Astrocyte (in vitro differentiated cells and primary cell): Measurements from ENCODE around the gene RTN4RL2. TPM values are rescaled to one million over a fixed set of nuclear protein-coding genes. Genes with fewer than 3 reads are reported as not detected.

ENCODE experiments used
- DNase-seq: peaks from one replicate; pipeline ENCODE4 v3.0.0-alpha.2; 2010; ENCODE audit warnings: low read depth
- FAIRE-seq: peaks from 2 replicates; lab custom pipeline; 2011; peaks lifted over from hg19 to GRCh38; lab: Jason Lieb, UNC
- H2AFZ ChIP-seq: 2 replicates; pipeline ENCODE4 v1.6.0; 2012; ENCODE audit warnings: low read depth, low read length, inconsistent platforms
- H3K27ac ChIP-seq: 2 replicates; pipeline ENCODE4 v1.5.1; 2011; ENCODE audit warnings: low read depth, low read length, inconsistent platforms
- H3K27me3 ChIP-seq: 2 replicates; pipeline ENCODE4 v1.6.0; 2011; ENCODE audit warnings: low read length, inconsistent platforms; ENCODE audit not compliant: insufficient read depth
- H3K36me3 ChIP-seq: 2 replicates; pipeline ENCODE4 v1.5.1; 2011; ENCODE audit warnings: low read length, inconsistent platforms; ENCODE audit not compliant: insufficient read depth
- H3K4me1 ChIP-seq: 2 replicates; pipeline ENCODE4 v1.5.1; 2011; ENCODE audit warnings: low read length, inconsistent platforms; ENCODE audit not compliant: insufficient read depth
- H3K4me2 ChIP-seq: 2 replicates; pipeline ENCODE4 v1.6.0; 2012; ENCODE audit warnings: low read length, inconsistent platforms
- H3K4me3 ChIP-seq: 2 replicates; pipeline ENCODE4 v1.5.1; 2011; ENCODE audit warnings: low read depth, mild to moderate bottlenecking, low read length, inconsistent platforms; ENCODE audit not compliant: insufficient read depth
- H3K79me2 ChIP-seq: 2 replicates; pipeline ENCODE4 v1.6.0; 2012; ENCODE audit warnings: mild to moderate bottlenecking, low read length, inconsistent platforms; ENCODE audit not compliant: insufficient read depth
- H3K9ac ChIP-seq: 2 replicates; pipeline ENCODE4 v1.6.0; 2012; ENCODE audit warnings: mild to moderate bottlenecking, low read length, inconsistent platforms
- H3K9me3 ChIP-seq: 2 replicates; pipeline ENCODE4 v1.5.1; 2012; ENCODE audit warnings: low read depth, mild to moderate bottlenecking, low read length, inconsistent platforms; ENCODE audit not compliant: insufficient read depth
- H4K20me1 ChIP-seq: 2 replicates; pipeline ENCODE4 v1.6.0; 2012; ENCODE audit warnings: low read length, inconsistent platforms; ENCODE audit not compliant: insufficient read depth
- H3K27ac Mint-ChIP-seq: one replicate; pipeline ENCODE4 v1.8.0; 2021; ENCODE audit warnings: mild to moderate bottlenecking, mixed read lengths; ENCODE audit not compliant: unreplicated experiment
- H3K27me3 Mint-ChIP-seq: one replicate; pipeline ENCODE4 v1.8.0; 2021; ENCODE audit warnings: low read depth, mixed read lengths; ENCODE audit not compliant: unreplicated experiment
- H3K36me3 Mint-ChIP-seq: one replicate; pipeline ENCODE4 v1.8.0; 2021; ENCODE audit warnings: low read depth, mixed read lengths; ENCODE audit not compliant: unreplicated experiment
- H3K4me1 Mint-ChIP-seq: one replicate; pipeline ENCODE4 v1.8.0; 2021; ENCODE audit warnings: low read depth, mixed read lengths; ENCODE audit not compliant: unreplicated experiment
- H3K4me3 Mint-ChIP-seq: one replicate; pipeline ENCODE4 v1.8.0; 2021; ENCODE audit warnings: mild to moderate bottlenecking, moderate library complexity, mixed read lengths; ENCODE audit not compliant: unreplicated experiment
- H3K9me3 Mint-ChIP-seq: one replicate; pipeline ENCODE4 v1.8.0; 2021; ENCODE audit warnings: mild to moderate bottlenecking, mixed read lengths; ENCODE audit not compliant: unreplicated experiment
- CTCF ChIP-seq: IDR thresholded peaks from 2 replicates; pipeline ENCODE4 v1.5.1; 2011; ENCODE audit warnings: low read depth, mild to moderate bottlenecking, inconsistent platforms, low read length, moderate library complexity; ENCODE audit not compliant: insufficient read depth
- EZH2 ChIP-seq: IDR thresholded peaks from 2 replicates; pipeline ENCODE4 v1.6.1; 2012; ENCODE audit warnings: mild to moderate bottlenecking, low read length, inconsistent platforms; ENCODE audit not compliant: insufficient read depth
- total RNA-seq: library from RNA; stranded (reverse); gene quantifications from 2 replicates; pipeline ENCODE4 v1.2.1, GENCODE V29; 2021

RTN4RL2 gene
- total RNA-seq, 1 donor from 2014 or later = 0.50 TPM

- Mint-ChIP-seq H3K9me3 (no peaks in the 10 kb centered on the region), H3K27ac (no peak overlapping the region), H3K27me3 (peaks cover 13% of the 10 kb centered on the region), H3K4me1 (peaks cover 13% of the 10 kb centered on the region), H3K4me3 (no peak overlapping the region), H3K36me3 (peaks cover 3% of the 10 kb centered on the region)
- peak; percentile 67 for FAIRE-seq
- Histone ChIP-seq H3K4me1 (peaks cover 12% of the 10 kb centered on the region), H3K9me3 (no peaks in the 10 kb centered on the region), H3K4me2 (no peak overlapping the region), H3K79me2 (no peaks in the 10 kb centered on the region), H4K20me1 (no peaks in the 10 kb centered on the region), H3K27me3 (peaks cover 7% of the 10 kb centered on the region), H3K4me3 (no peak overlapping the region), H3K9ac (no peak overlapping the region), H2AFZ (no peak overlapping the region), H3K27ac (no peak overlapping the region), H3K36me3 (no peaks in the 10 kb centered on the region)
- DNase-seq = peak; percentile 90
- TF ChIP-seq EZH2 = no peak
- TF ChIP-seq CTCF = no peak
Observed at GRCh38 chr11:57434640-57435546, 25.4 kb upstream of the RTN4RL2 start.

- Mint-ChIP-seq H3K27me3 (peaks cover 10% of the 10 kb centered on the region), H3K9me3 (no peaks in the 10 kb centered on the region), H3K4me3 (no peak overlapping the region), H3K27ac (no peak overlapping the region), H3K4me1 (peaks cover 13% of the 10 kb centered on the region), H3K36me3 (peaks cover 3% of the 10 kb centered on the region)
- Histone ChIP-seq H3K4me2 (no peak overlapping the region), H3K9ac (no peak overlapping the region), H2AFZ (no peak overlapping the region), H3K4me3 (no peak overlapping the region), H3K4me1 (peaks cover 12% of the 10 kb centered on the region), H3K27ac (no peak overlapping the region), H3K9me3 (no peaks in the 10 kb centered on the region), H3K36me3 (no peaks in the 10 kb centered on the region), H3K27me3 (peaks cover 4% of the 10 kb centered on the region), H4K20me1 (no peaks in the 10 kb centered on the region), H3K79me2 (no peaks in the 10 kb centered on the region)
- no peak for DNase-seq
- FAIRE-seq = no peak
- TF ChIP-seq CTCF (no peak), EZH2 (no peak)
Observed at GRCh38 chr11:57436031-57436430, 24.3 kb upstream of the RTN4RL2 start.
